ENCODE results near the gene ETV6.

ETV6 gene

GRCh38 chr12:11922361-11922760 is 272.9 kb downstream of the ETV6 start:
- DNase-seq (ENCODE audit: low read depth in 3 of 3), result no peak

GRCh38 chr12:11923067-11923466 is 273.6 kb downstream of the ETV6 start:
- DNase-seq (ENCODE audit: low read depth in 3 of 3), result no peak

GRCh38 chr12:11927286-11927935 is 277.9 kb downstream of the ETV6 start:
- no peak for DNase-seq (ENCODE audit: low read depth in 3 of 3)

- no peak for DNase-seq (ENCODE audit: low read depth in 3 of 3)
Observed at GRCh38 chr12:11929714-11930113, 280.2 kb downstream of the ETV6 start.

- no peak for DNase-seq (ENCODE audit: low read depth in 3 of 3)
Observed at GRCh38 chr12:11939223-11939622, 289.7 kb downstream of the ETV6 start.

- DNase-seq (ENCODE audit: low read depth in 3 of 3), result no peak
Observed at GRCh38 chr12:11941606-11942337, 292.3 kb downstream of the ETV6 start.

GRCh38 chr12:11943919-11944700 is 294.6 kb downstream of the ETV6 start:
- no peak for DNase-seq (ENCODE audit: low read depth in 3 of 3)

All from stimulated activated CD4-positive, alpha-beta T cell treated with anti-CD3 and anti-CD28 coated beads, TNF-alpha, amount 100 ng/mL, for 4 hours (primary cell).